Inferior parietal cortex (tissue), 1 donor: ENCODE measurements around the gene PGGT1B.

ENCODE experiments used
- DNase-seq: peaks from one replicate; pipeline ENCODE4 v3.0.0-alpha.2; 2016; ENCODE audit errors: extremely low spot score

The PGGT1B gene

DNA sequence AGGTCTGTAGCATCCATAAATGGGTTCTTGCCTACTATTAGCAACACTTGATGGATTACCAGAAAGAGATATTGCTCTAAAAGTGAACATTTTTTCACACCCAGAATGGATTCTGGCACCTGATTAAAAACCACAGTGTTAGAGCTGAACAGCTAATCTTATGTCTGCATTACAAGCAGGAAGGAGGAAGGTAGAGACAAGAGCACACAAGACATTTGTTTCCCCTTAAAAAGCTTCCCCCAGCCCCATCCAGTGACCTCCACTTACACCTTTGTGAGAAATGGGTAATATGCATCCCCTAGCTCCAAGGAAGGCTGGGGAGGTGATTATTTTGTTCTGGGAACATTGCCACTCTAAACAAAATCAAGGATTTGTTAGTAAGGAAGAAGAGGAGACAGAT is 80.9 kb downstream of the PGGT1B start:
- no peak for DNase-seq

DNA sequence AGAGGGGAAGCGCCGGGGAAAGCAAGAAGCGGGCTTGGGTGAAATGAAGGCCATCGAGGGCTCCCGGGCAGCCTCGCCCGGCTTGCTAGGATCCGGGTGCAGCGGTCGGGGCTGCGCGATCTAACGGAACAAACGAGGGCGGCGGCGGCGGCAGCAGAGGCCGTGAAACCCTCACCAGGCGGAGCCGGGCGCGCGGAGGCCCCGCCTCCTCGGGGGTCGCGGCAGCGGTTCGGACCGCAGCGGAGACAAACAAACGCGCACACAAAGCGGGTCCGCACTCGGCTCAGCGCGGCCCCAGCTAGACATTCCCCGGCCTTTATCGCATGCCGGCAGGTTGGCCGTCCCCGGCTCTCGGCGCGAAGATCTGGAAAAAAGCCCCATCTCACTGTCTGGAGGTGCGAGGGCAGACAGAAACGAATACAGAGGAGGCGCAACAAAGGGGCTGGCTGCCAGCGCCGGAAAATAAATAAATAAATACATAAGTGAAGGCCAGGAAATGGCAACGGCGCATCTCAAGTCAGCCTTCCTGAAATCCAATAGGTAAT is 82.4 kb downstream of the PGGT1B start:
- DNase-seq, result no peak

DNA sequence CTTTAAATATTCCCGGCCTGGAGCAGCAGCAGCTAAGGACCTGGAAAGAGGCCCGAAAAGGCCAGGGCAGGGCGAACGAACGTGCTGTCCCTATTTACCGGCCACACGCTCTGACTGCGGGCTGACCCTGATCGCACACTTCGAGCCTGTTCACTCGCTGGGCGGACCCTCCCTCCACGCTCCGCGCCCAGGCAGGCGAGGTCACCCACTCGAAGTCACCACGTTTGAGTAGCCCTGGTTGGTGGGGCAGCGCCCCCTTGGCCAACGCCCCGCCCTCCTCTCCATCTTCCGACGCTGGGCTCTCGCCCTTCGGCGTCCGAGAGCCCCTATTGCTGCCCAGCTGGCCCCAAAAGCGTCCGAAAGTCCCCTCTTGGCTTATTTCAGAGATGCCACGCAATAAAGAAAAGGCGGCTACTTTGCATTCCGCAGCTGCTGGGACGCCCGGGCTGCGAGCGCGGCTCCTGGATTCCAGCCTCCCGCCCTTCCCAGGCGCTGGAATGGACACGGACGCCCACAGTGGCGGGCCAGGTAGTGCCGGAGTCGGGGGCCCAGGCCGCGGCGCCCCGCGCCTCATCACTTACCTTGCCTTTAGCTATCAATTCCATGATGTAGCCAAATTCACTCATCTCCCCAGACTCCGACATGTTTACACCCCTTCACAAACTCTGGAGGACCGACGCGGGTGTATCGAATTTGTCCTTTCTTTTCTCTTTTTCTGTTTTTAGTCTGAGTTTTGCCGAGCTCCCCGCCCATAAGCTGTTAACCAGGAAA is 83.1 kb downstream of the PGGT1B start:
- DNase-seq, result no peak

DNA sequence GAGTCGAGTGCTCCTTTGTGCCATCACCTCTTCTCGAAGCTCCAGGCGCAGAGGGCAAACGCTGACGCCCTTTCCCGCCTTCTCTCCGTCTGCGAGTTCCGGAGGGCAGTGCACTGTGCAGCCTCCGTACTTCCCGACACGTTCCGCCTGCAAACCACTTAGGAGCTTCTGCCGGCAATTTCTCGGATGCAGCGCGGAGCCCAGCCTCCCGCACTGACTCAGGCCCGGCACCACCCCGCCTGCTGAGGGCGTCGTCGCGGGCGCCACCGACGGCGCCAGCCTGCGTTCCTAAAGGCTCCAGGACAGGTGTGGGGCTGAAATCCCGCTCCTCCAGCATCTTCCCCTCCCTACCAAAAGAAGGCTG is 83.7 kb downstream of the PGGT1B start:
- DNase-seq, result no peak

DNA sequence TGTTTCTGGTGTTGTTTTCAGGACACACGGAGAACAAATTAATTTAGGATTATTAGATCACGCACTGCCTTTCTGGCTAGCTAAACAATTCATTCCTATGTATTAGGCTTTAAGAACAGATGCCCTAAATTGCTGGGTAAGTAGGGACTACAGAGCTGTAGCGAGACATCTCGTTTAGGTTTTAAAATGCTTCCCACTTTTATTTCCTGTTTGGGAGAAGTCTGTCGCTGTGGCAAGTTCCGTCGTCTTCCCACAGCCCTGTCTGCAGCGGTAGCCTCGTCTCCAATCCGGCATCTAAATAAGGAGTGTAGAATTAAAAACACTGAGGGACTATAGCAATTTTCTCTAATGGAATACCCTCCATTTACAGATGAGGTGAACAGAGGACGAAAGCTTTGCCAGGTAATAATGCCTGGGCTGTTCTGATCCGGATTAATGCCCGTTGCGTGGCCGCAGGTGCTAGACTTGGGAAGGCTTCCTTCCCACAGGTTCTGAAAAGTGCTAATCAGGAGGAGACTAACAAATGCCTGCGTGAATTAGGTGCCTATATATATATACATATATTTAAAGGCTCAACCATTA is 91.7 kb downstream of the PGGT1B start:
- peak; percentile 36 for DNase-seq

DNA sequence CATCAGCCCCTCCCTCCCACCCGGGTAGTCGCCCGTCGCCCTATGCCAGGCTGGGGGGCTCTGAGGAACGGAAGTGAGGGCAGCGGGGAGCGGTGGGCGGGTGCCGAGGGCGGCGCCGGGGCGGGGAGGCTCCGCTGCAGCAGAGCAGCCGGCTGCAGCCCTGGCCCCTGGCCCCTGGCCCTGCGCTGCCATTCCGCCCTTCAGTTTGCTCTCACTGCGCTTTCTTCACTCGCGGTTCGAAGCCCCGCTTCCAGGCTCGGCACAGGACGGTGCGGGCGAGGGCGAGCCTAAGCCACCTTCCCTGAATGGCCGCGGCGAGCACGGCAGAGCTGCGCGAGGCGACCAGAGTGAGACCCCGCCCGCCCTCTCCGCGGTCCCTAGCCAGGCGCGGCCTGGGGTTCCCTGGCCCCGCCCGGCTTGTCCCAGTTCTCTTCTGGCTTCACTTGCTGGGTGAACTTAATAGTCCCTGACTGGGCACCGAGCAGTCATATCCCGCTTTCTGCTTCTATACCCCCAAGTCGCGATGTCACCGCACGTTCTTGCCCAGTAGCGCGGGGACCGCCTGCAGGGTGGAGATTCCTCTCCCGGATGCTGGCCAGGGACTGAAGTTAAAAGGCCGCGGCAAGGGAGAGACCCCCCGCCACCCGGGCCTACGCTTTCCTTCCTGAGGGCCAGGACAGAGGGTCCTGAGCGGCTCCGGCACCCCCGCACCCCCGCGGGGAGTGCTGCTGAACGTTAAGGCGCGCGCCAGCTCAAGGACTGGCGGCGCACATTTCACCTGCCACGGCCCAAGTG is 92.3 kb downstream of the PGGT1B start:
- no peak for DNase-seq

DNA sequence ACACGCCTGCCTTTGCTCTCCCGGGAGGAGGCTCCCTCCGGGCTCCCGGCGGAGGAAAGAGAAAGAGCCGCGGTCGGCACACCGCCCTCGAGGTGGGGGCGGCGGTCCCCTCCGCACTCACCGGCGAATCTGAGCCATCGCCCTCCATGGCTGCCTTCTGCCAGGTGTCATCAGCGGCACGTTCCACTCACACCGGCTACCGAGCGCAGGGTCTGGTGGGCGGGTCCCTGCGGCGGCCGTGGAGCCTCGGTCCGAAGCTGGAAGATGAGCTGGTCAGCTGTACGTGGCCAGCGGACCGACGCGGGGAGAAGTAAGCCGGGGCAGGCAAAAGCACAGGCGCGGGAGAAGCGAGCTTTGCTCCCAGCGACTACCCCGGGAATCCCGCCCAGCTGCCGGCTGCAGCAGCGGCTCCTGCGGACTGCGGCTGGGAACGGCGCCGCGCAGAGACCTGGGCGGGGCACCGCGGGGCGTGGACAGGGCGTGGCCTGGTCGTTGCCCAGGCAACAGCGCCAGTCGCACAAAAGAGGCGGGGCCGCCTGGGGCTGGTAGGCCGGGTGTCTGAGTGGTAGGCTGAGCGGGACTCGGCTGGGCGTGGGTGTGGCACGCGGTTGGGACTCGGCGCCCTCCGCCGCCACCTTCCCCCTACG is 93.1 kb downstream of the PGGT1B start, which contains the start of gene TRIM36:
TRIM36 (minus strand) TSS at position 422 of the 647 bp plus-strand sequence; CDS start at position 148, 274 bp downstream.
- DNase-seq, result peak; percentile 84

DNA sequence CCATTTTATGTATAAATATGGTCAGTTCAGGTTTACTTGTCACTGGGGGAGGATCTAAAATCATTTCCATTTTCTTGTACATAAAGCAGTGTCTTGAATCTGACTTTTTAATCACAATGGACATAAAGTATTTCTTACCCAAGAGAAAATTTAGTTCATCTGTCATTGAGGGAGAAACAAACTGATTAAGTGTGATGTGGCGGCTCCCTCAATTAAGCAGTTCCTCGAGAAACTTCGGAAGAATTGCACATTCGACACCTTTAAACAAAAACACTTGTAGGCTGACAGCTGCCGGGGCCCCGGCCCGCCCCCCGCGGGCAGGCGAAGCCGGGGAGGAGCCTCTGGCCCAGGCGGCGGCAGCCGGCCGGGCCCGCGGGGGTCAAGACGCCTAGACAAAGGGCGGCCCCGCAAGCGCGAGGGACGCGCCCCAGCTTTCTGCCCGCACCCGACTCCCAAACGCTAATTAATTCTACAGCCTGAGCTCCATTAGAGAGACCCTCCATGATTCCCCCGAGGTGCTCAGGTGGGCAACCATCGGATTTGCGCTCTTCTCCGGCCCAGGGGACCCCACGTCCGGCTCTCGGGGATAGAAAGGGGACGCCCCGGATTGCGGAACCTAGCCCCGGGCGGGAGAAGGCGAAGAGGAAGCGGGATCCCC is 93.7 kb downstream of the PGGT1B start:
- DNase-seq, result no peak

DNA sequence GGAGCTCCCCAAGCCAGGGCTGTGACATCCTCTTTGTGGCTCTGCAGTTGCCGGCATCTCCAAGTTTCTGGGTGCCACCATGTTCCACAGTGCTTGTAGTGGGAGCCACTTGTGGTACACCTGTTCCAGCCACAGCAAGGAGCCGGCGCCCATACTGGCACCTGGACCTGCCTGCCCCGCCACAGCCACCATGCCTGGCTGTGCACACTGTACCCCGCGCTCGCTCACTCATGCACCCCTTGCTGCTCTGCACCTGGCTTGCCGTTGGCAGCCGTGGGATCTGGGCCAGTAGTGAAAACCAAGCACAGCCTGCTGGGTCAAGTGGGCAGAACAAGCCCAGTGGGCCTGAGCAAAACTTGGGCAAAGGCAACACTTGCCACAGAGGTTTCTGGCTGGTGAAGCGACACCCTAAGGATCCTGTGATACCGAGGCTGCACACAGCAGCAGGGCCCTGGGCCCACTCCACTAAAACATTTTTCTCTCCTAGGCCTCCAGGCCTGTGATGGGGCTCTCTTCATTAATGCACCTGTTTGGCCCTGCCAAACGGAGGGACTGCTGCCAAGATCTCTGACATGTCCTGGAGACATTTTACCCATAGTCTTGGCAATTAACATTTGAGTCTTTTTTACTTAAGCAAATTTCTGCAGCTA is 95.8 kb downstream of the PGGT1B start:
- DNase-seq, result no peak

DNA sequence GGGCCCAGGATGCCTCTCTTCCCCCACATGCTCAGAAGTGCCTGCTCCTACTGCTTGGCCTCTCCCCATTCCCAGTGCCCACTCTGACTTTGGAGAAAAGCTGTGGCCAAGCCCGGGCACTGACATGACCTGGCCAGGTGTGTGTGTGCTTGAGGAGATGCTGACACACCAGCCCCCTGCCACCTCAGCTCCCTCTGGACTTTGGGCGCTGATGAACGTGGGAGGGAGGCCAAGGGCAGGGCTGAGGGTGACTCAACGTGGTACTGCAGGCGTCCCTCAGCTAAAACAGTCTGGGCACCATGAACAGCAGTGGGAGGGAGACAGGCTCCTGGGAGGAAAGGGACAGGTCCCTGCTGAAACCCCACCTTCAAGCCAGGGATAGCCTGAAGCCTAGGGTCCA is 96.9 kb downstream of the PGGT1B start:
- no peak for DNase-seq

DNA sequence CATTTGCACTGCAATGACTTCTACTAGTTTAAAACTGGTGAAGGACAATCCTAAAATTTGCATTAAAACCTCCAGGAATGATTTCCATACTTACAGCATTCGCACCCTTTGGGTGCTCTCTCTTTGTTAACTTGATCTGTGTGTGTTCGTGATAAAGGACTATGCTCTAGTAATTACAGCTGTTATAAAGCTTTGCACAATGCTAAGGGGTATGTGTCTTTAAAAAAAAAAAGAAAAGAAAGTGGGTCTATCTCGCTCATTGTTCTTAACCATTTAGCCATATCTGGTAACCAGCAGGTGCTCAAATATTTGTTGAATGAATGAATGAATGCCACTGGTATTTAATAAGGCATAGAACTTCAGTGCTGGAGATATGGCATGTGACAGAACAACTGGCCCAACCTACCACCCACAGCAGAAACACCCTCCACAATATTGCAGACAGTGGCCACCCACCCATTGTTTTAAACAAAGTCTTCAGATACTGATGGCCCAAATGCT is 101.7 kb downstream of the PGGT1B start:
- no peak for DNase-seq
